Activated T-helper 17 cell treated with anti-CD3 and anti-CD28 coated beads, Interleukin-2, amount 50 U/mL, for 72 hours (primary cell): ENCODE data around the gene KCNJ9. TPM values are rescaled to one million over a fixed set of nuclear protein-coding genes. Genes with fewer than 3 reads are reported as not detected.
A peak's percentile ranks its signal among the peaks of the same experiment; 100 is the strongest.

ENCODE experiments used
- ATAC-seq: fragments of 150-1000 bp; cut with Tn5 transposase; replicated peaks from 2 replicates; pipeline ENCODE4 v1.10.0; 2021; ENCODE audit warnings: mild to moderate bottlenecking, moderate library complexity
- H3K27ac Mint-ChIP-seq: one replicate; pipeline ENCODE4 v1.8.0; 2022; ENCODE audit warnings: mixed read lengths
- H3K27me3 Mint-ChIP-seq: one replicate; pipeline ENCODE4 v1.8.0; 2022; ENCODE audit warnings: mixed read lengths
- H3K36me3 Mint-ChIP-seq: one replicate; pipeline ENCODE4 v1.8.0; 2022; ENCODE audit warnings: low read depth, mild to moderate bottlenecking, mixed read lengths
- H3K4me1 Mint-ChIP-seq: one replicate; pipeline ENCODE4 v1.8.0; 2022; ENCODE audit warnings: mixed read lengths
- H3K4me3 Mint-ChIP-seq: one replicate; pipeline ENCODE4 v1.8.0; 2022; ENCODE audit warnings: mild to moderate bottlenecking, mixed read lengths
- H3K9me3 Mint-ChIP-seq: one replicate; pipeline ENCODE4 v1.8.0; 2022; ENCODE audit warnings: mixed read lengths
- total RNA-seq, 2 donors: library from RNA; stranded (reverse); gene quantifications; one replicate each; pipeline ENCODE4 v1.2.3, GENCODE V29; 2022

Gene KCNJ9
- total RNA-seq, 2 donors from 2014 or later: 0.13 TPM; not detected in 1

GRCh38 chr1:160075836-160076235 is 5.5 kb upstream of the KCNJ9 start:
- H3K9me3 Mint-ChIP-seq: no peaks in the 10 kb centered on the region
- H3K4me1 Mint-ChIP-seq: peaks cover 9% of the 10 kb centered on the region
- ATAC-seq: no peak
- H3K36me3 Mint-ChIP-seq: no peaks in the 10 kb centered on the region
- H3K27me3 Mint-ChIP-seq: peaks cover 50% of the 10 kb centered on the region
- H3K4me3 Mint-ChIP-seq: no peak overlapping the region
- H3K27ac Mint-ChIP-seq: no peak overlapping the region

GRCh38 chr1:160076295-160076694 is 5.0 kb upstream of the KCNJ9 start:
- no peak overlapping the region for H3K27ac Mint-ChIP-seq
- H3K27me3 Mint-ChIP-seq: peaks cover 53% of the 10 kb centered on the region
- H3K36me3 Mint-ChIP-seq: no peaks in the 10 kb centered on the region
- ATAC-seq: no peak
- peaks cover 8% of the 10 kb centered on the region for H3K4me1 Mint-ChIP-seq
- H3K9me3 Mint-ChIP-seq: no peaks in the 10 kb centered on the region
- H3K4me3 Mint-ChIP-seq: no peak overlapping the region

- Mint-ChIP-seq H3K4me3 (no peak overlapping the region), H3K9me3 (no peaks in the 10 kb centered on the region)
Observed at GRCh38 chr1:160077486-160077885, 3.9 kb upstream of the KCNJ9 start.

GRCh38 chr1:160078512-160079195 is 2.7 kb upstream of the KCNJ9 start:
- peak; percentile 92 for ATAC-seq

More at GRCh38 chr1:160077486-160077885, 3.9 kb upstream of the KCNJ9 start:
- Mint-ChIP-seq H3K4me1 (peaks cover 5% of the 10 kb centered on the region), H3K36me3 (no peaks in the 10 kb centered on the region), H3K27ac (no peak overlapping the region), H3K27me3 (peaks cover 53% of the 10 kb centered on the region)
- ATAC-seq: no peak

GRCh38 chr1:160079448-160079847 is 1.9 kb upstream of the KCNJ9 start:
- H3K27me3 Mint-ChIP-seq: peaks cover 52% of the 10 kb centered on the region
- H3K27ac Mint-ChIP-seq: no peak overlapping the region
- H3K9me3 Mint-ChIP-seq: no peaks in the 10 kb centered on the region
- H3K36me3 Mint-ChIP-seq: no peaks in the 10 kb centered on the region
- H3K4me3 Mint-ChIP-seq: no peak overlapping the region
- peaks cover 5% of the 10 kb centered on the region for H3K4me1 Mint-ChIP-seq
- ATAC-seq: no peak

More at GRCh38 chr1:160078512-160079195, 2.7 kb upstream of the KCNJ9 start:
- peaks cover 52% of the 10 kb centered on the region for H3K27me3 Mint-ChIP-seq
- no peaks in the 10 kb centered on the region for H3K36me3 Mint-ChIP-seq
- peaks cover 5% of the 10 kb centered on the region for H3K4me1 Mint-ChIP-seq
- H3K9me3 Mint-ChIP-seq: no peaks in the 10 kb centered on the region
- H3K4me3 Mint-ChIP-seq: no peak overlapping the region
- no peak overlapping the region for H3K27ac Mint-ChIP-seq

GRCh38 chr1:160080381-160081100 is 797 bp upstream of the KCNJ9 start:
- no peak overlapping the region for H3K27ac Mint-ChIP-seq
- ATAC-seq: peak; percentile 17
- no peaks in the 10 kb centered on the region for H3K36me3 Mint-ChIP-seq
- peaks cover 5% of the 10 kb centered on the region for H3K4me1 Mint-ChIP-seq
- H3K9me3 Mint-ChIP-seq: no peaks in the 10 kb centered on the region
- no peak overlapping the region for H3K4me3 Mint-ChIP-seq
- H3K27me3 Mint-ChIP-seq: peaks cover 45% of the 10 kb centered on the region

GRCh38 chr1:160082487-160082886 is 1.1 kb downstream of the KCNJ9 start:
- Mint-ChIP-seq H3K27ac (no peak overlapping the region), H3K4me1 (peaks cover 10% of the 10 kb centered on the region), H3K9me3 (no peaks in the 10 kb centered on the region), H3K27me3 (peaks cover 37% of the 10 kb centered on the region), H3K36me3 (peaks cover 8% of the 10 kb centered on the region), H3K4me3 (no peak overlapping the region)
- no peak for ATAC-seq

GRCh38 chr1:160082926-160083325 is 1.6 kb downstream of the KCNJ9 start:
- Mint-ChIP-seq H3K27ac (no peak overlapping the region), H3K36me3 (peaks cover 10% of the 10 kb centered on the region), H3K4me3 (peak overlapping the region; percentile 62), H3K4me1 (peaks cover 10% of the 10 kb centered on the region), H3K9me3 (no peaks in the 10 kb centered on the region), H3K27me3 (peaks cover 37% of the 10 kb centered on the region)
- ATAC-seq: no peak

- no peaks in the 10 kb centered on the region for H3K9me3 Mint-ChIP-seq
- H3K27ac Mint-ChIP-seq: no peak overlapping the region
- peaks cover 21% of the 10 kb centered on the region for H3K36me3 Mint-ChIP-seq
- ATAC-seq: peak; percentile 81
- peaks cover 9% of the 10 kb centered on the region for H3K4me1 Mint-ChIP-seq
- H3K4me3 Mint-ChIP-seq: peak overlapping the region; percentile 62
- H3K27me3 Mint-ChIP-seq: peaks cover 29% of the 10 kb centered on the region
Observed at GRCh38 chr1:160083968-160084770, 2.8 kb downstream of the KCNJ9 start.

- H3K36me3 Mint-ChIP-seq: peaks cover 23% of the 10 kb centered on the region
- no peak overlapping the region for H3K27ac Mint-ChIP-seq
- H3K4me1 Mint-ChIP-seq: peaks cover 9% of the 10 kb centered on the region
- peak overlapping the region; percentile 62 for H3K4me3 Mint-ChIP-seq
- H3K27me3 Mint-ChIP-seq: peaks cover 26% of the 10 kb centered on the region
- H3K9me3 Mint-ChIP-seq: no peaks in the 10 kb centered on the region
- no peak for ATAC-seq
Observed at GRCh38 chr1:160084771-160085321, 3.5 kb downstream of the KCNJ9 start.

GRCh38 chr1:160085686-160086455 is 4.5 kb downstream of the KCNJ9 start:
- Mint-ChIP-seq H3K4me3 (no peak overlapping the region), H3K9me3 (no peaks in the 10 kb centered on the region), H3K4me1 (peaks cover 9% of the 10 kb centered on the region), H3K27me3 (peaks cover 18% of the 10 kb centered on the region), H3K27ac (no peak overlapping the region), H3K36me3 (peaks cover 29% of the 10 kb centered on the region)
- peak; percentile 79 for ATAC-seq

- Mint-ChIP-seq H3K27ac (peak overlapping the region; percentile 14), H3K36me3 (peaks cover 34% of the 10 kb centered on the region), H3K27me3 (peaks cover 13% of the 10 kb centered on the region), H3K4me1 (peaks cover 9% of the 10 kb centered on the region), H3K9me3 (no peaks in the 10 kb centered on the region), H3K4me3 (no peak overlapping the region)
- no peak for ATAC-seq
Observed at GRCh38 chr1:160086456-160086892, 5.1 kb downstream of the KCNJ9 start.

GRCh38 chr1:160087118-160087662 is 5.9 kb downstream of the KCNJ9 start:
- no peaks in the 10 kb centered on the region for H3K9me3 Mint-ChIP-seq
- peaks cover 8% of the 10 kb centered on the region for H3K27me3 Mint-ChIP-seq
- no peak for ATAC-seq
- H3K4me3 Mint-ChIP-seq: no peak overlapping the region
- H3K36me3 Mint-ChIP-seq: peaks cover 34% of the 10 kb centered on the region
- H3K27ac Mint-ChIP-seq: peak overlapping the region; percentile 14
- H3K4me1 Mint-ChIP-seq: peaks cover 9% of the 10 kb centered on the region
